H1 (cell line): ENCODE data around the gene SLC1A7. TPM values are rescaled to one million over a fixed set of nuclear protein-coding genes. Genes with fewer than 3 reads are reported as not detected.

Experiments used
- CTCF ChIA-PET: fragments of 300-600 bp; sonication (Branson Sonifier 250); formaldehyde crosslinking; loops from one replicate; lab custom pipeline; 2021; ENCODE audit not compliant: partially characterized antibody; lab: Charles Lee
- POLR2A ChIA-PET: fragments of 300-600 bp; sonication (Branson Sonifier 250); formaldehyde crosslinking; loops from one replicate; lab custom pipeline; 2021; ENCODE audit warnings: inconsistent platforms; ENCODE audit not compliant: partially characterized antibody; lab: Charles Lee
- DNase-seq, 2 experiments: peaks; one replicate each; pipeline versions ENCODE4 v3.0.0 to v3.0.0-alpha.2; 2010 to 2022; ENCODE audit warnings: low spot score in 2 of 2, low read depth in 1 of 2, mixed read lengths in 1 of 2
- FAIRE-seq: peaks from 2 replicates; lab custom pipeline; 2011; peaks lifted over from hg19 to GRCh38; lab: Jason Lieb, UNC
- H2AFZ ChIP-seq: 2 replicates; pipeline ENCODE4 v1.8.1; 2012; ENCODE audit warnings: low read length, inconsistent platforms
- H2AK5ac ChIP-seq: 2 replicates; pipeline ENCODE4 v1.6.1; 2013; ENCODE audit warnings: low read depth, low read length
- H2BK120ac ChIP-seq: replicated peaks from 2 replicates; pipeline ENCODE3; 2013; ENCODE audit warnings: low read depth, low read length, inconsistent platforms
- H2BK12ac ChIP-seq: 2 replicates; pipeline ENCODE4 v1.6.1; 2013; ENCODE audit warnings: low read depth, low read length
- H2BK15ac ChIP-seq: 2 replicates; pipeline ENCODE4 v1.6.1; 2013; ENCODE audit warnings: low read length
- H2BK20ac ChIP-seq: 2 replicates; pipeline ENCODE4 v1.6.1; 2013; ENCODE audit warnings: low read length
- H2BK5ac ChIP-seq: 2 replicates; pipeline ENCODE4 v1.6.1; 2013; ENCODE audit warnings: low read depth, low read length
- H3K14ac ChIP-seq: 2 replicates; pipeline ENCODE4 v1.6.1; 2013; ENCODE audit warnings: inconsistent platforms; ENCODE audit not compliant: insufficient read length
- H3K18ac ChIP-seq: 2 replicates; pipeline ENCODE4 v1.6.1; 2013; ENCODE audit warnings: low read length; ENCODE audit errors: extremely low read depth
- H3K23ac ChIP-seq: 2 replicates; pipeline ENCODE4 v1.6.1; 2013; ENCODE audit warnings: inconsistent platforms; ENCODE audit not compliant: insufficient read length
- H3K23me2 ChIP-seq: 2 replicates; pipeline ENCODE4 v1.6.1; 2013; ENCODE audit warnings: low read depth, low read length
- H3K27ac ChIP-seq: 2 replicates; pipeline ENCODE4 v1.6.1; 2011; ENCODE audit warnings: low read depth, low read length, inconsistent platforms
- H3K27me3 ChIP-seq, 4 experiments: replicated peaks in 1 of 4; 1 replicate in 1 of 4; 2 replicates in 3 of 4; pipeline versions ENCODE4 v1.6.1 to v1.8.1; 2011 to 2013; ENCODE audit warnings: low read length in 3 of 4, mild to moderate bottlenecking in 3 of 4, inconsistent platforms in 2 of 4, mixed read lengths in 2 of 4, moderate library complexity in 1 of 4; ENCODE audit not compliant: control insufficient read depth in 3 of 4, insufficient read depth in 3 of 4; ENCODE audit errors: extremely low read depth in 1 of 4
- H3K36me3 ChIP-seq, 4 experiments: 2 replicates each; pipeline versions ENCODE4 v1.6.1 to v1.8.1; 2011 to 2013; ENCODE audit warnings: mild to moderate bottlenecking in 4 of 4, low read length in 3 of 4, moderate library complexity in 2 of 4, control low read depth in 1 of 4, inconsistent platforms in 1 of 4; ENCODE audit not compliant: insufficient read depth in 4 of 4, control insufficient read depth in 2 of 4
- H3K4ac ChIP-seq: replicated peaks from 2 replicates; pipeline ENCODE3; 2013; ENCODE audit warnings: low read length, low read depth, mixed read lengths, inconsistent platforms; ENCODE audit not compliant: insufficient read length
- H3K4me1 ChIP-seq, 4 experiments: replicated peaks in 1 of 4; 1 replicate in 1 of 4; 2 replicates in 3 of 4; pipeline versions ENCODE4 v1.6.1 to v1.8.1; 2011 to 2013; ENCODE audit warnings: low read length in 3 of 4, inconsistent platforms in 2 of 4, mixed read lengths in 1 of 4; ENCODE audit not compliant: insufficient read depth in 4 of 4, control insufficient read depth in 3 of 4
- H3K4me2 ChIP-seq, 2 experiments: 2 replicates each; pipeline versions ENCODE4 v1.6.1 to v1.8.1; 2011 to 2013; ENCODE audit warnings: low read depth in 2 of 2, low read length in 2 of 2, control low read depth in 1 of 2, inconsistent platforms in 1 of 2, mild to moderate bottlenecking in 1 of 2; ENCODE audit not compliant: insufficient read depth in 1 of 2
- H3K4me3 ChIP-seq, 4 experiments: fragments of 200-600, 300-600 bp in 1 of 4; sonication (generic), shearing (Covaris generic), sonication (Bioruptor Twin) in 1 of 4; 2 replicates each; pipeline versions ENCODE4 v1.5.1 to v1.8.1; 2011 to 2016; ENCODE audit warnings: low read length in 4 of 4, low read depth in 3 of 4, control low read depth in 2 of 4, inconsistent platforms in 2 of 4, mild to moderate bottlenecking in 2 of 4, mixed read lengths in 1 of 4, moderate library complexity in 1 of 4; ENCODE audit not compliant: insufficient read depth in 2 of 4; ENCODE audit errors: extremely low read depth in 1 of 4
- H3K56ac ChIP-seq: replicated peaks from 2 replicates; pipeline ENCODE3; 2013; ENCODE audit warnings: low read depth, mild to moderate bottlenecking, mixed read lengths, low read length, inconsistent platforms; ENCODE audit not compliant: insufficient read length
- H3K79me1 ChIP-seq: 2 replicates; pipeline ENCODE4 v1.6.1; 2013; ENCODE audit warnings: low read depth, low read length, control low read depth
- H3K79me2 ChIP-seq, 2 experiments: 2 replicates each; pipeline versions ENCODE4 v1.6.1 to v1.8.1; 2012 to 2013; ENCODE audit warnings: low read length in 2 of 2, mild to moderate bottlenecking in 2 of 2, inconsistent platforms in 1 of 2; ENCODE audit not compliant: insufficient read depth in 2 of 2, control insufficient read depth in 1 of 2
- H3K9ac ChIP-seq, 4 experiments: replicated peaks in 1 of 4; 1 replicate in 1 of 4; 2 replicates in 3 of 4; pipeline versions ENCODE4 v1.6.1 to v1.8.1; 2011 to 2013; ENCODE audit warnings: low read depth in 3 of 4, low read length in 3 of 4, control low read depth in 2 of 4, mild to moderate bottlenecking in 2 of 4, moderate library complexity in 2 of 4, inconsistent platforms in 1 of 4; ENCODE audit errors: extremely low read depth in 1 of 4
- H3K9me3 ChIP-seq, 2 experiments: 2 replicates each; pipeline versions ENCODE4 v1.6.1 to v1.8.1; 2012 to 2013; ENCODE audit warnings: mild to moderate bottlenecking in 2 of 2, moderate library complexity in 2 of 2, control low read depth in 1 of 2, inconsistent platforms in 1 of 2, low read depth in 1 of 2, low read length in 1 of 2, mixed read lengths in 1 of 2; ENCODE audit not compliant: insufficient read depth in 2 of 2
- H4K20me1 ChIP-seq, 2 experiments: replicated peaks in 1 of 2; 2 replicates each; pipeline versions ENCODE3 to v1.8.1; 2011 to 2013; ENCODE audit warnings: inconsistent platforms in 2 of 2, low read length in 2 of 2, mild to moderate bottlenecking in 1 of 2; ENCODE audit not compliant: insufficient read depth in 2 of 2, control insufficient read depth in 1 of 2
- H4K5ac ChIP-seq: 2 replicates; pipeline ENCODE4 v1.6.1; 2013; ENCODE audit warnings: low read length, low read depth, mixed read lengths, inconsistent platforms; ENCODE audit not compliant: insufficient read length
- H4K8ac ChIP-seq: 2 replicates; pipeline ENCODE4 v1.8.0; 2013; ENCODE audit warnings: mild to moderate bottlenecking, moderate library complexity, low read length, inconsistent platforms; ENCODE audit not compliant: insufficient read depth; ENCODE audit errors: extremely low read depth
- H4K91ac ChIP-seq: replicated peaks from 2 replicates; pipeline ENCODE3; 2013; ENCODE audit warnings: low read length, mixed read lengths, inconsistent platforms; ENCODE audit not compliant: insufficient read length
- KDM1A ChIP-seq: fragments of 200-600, 300-600 bp; sonication (generic); IDR thresholded peaks from 2 replicates; pipeline ENCODE4 v1.7.1; 2016; ENCODE audit warnings: mild to moderate bottlenecking, low read length, borderline replicate concordance
- WGBS, 2 experiments: shearing (Covaris generic) in 1 of 2; methylation state at CpG; one replicate each; pipeline versions ENCODE4 v1.1.6 to v1.1.7; 2013 to 2015; ENCODE audit warnings: low lambda C conversion rate in 2 of 2, mixed read lengths in 2 of 2, inconsistent platforms in 1 of 2, low coverage in 1 of 2, missing lambda C conversion rate in 1 of 2; ENCODE audit not compliant: insufficient replicate concordance in 2 of 2, insufficient coverage in 1 of 2, insufficient read length in 1 of 2; ENCODE audit errors: extremely low coverage in 1 of 2, missing lambda C conversion rate in 1 of 2; 5-methylcytosine and 5-hydroxymethylcytosine counted together
- polyA plus RNA-seq, 7 experiments: library from polyadenylated mRNA; depleted of rRNA in 3 of 7; stranded (reverse) in 5 of 7; unstranded in 2 of 7; fragments of >200 nt in 5 of 7; fragments of 200-250 nt in 2 of 7; gene quantifications; 1 replicate in 5 of 7; 2 replicates in 1 of 7; 4 replicates in 1 of 7; pipeline versions ENCODE4 v1.2.1 to v1.2.3, GENCODE V29; 2011 to 2013; ENCODE audit warnings: missing spikeins in 2 of 7, mixed read lengths in 2 of 7
- total RNA-seq: library from RNA; stranded (reverse); fragmentation: NEBNext Ultra II Directional; extraction: Animal tissue kit (Norgen Biotek cat#: 25700); gene quantifications from 2 replicates; pipeline ENCODE4 v1.2.1, GENCODE V29; 2021
- TF ChIP-seq, protein P1 (sequence below): IDR thresholded peaks from 2 replicates; pipeline ENCODE4 v1.6.1; 2012; ENCODE audit warnings: low read length, inconsistent platforms

Gene SLC1A7
- total and polyA plus RNA-seq, 2 of the 8 experiments (the other 6 are each of a cell fraction or from before 2014, with no cell fraction given) = not detected

DNA sequence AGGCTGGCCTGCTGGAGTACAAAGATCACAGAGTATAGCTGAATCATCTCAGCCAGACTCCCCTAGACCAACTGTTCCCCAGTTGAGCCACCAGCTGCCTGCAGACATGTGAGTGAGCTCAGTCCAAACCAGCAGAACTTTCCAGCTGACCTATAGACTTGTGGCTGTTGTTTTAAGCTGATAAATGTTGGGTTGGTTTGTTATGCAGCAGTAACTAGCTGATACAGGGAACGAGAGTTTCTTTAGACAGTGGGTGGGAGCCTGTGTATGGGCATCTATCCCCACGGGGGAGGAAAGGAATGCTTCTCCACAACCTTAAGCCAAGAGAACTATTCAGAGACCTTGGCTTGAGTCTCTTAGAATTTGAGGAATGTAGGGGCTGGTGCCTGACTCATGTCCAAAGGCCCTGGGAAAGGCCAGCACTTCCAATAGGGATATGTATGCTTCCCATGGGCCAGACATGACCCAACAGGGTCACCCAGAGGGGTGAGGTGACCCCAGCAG lies 30.1 kb downstream of the SLC1A7 start:
- Histone ChIP-seq H2BK20ac (no peak overlapping the region), H3K4me3 (no peak overlapping the region), H4K91ac (no peak overlapping the region), H2BK15ac (no peak overlapping the region), H4K20me1 (no peaks in the 10 kb centered on the region)
- CTCF ChIA-PET = interaction anchor here (1.0 to 2.9 kb wide), 6 partner anchors 9 to 74 kb away, joined by 3 to 11 read pairs (median 4); no protein-coding TSS in a partner anchor
- peak; percentile 73; the same call in 1 of the 2 replicates for TF ChIP-seq KDM1A
- TF ChIP-seq, protein P1, sequence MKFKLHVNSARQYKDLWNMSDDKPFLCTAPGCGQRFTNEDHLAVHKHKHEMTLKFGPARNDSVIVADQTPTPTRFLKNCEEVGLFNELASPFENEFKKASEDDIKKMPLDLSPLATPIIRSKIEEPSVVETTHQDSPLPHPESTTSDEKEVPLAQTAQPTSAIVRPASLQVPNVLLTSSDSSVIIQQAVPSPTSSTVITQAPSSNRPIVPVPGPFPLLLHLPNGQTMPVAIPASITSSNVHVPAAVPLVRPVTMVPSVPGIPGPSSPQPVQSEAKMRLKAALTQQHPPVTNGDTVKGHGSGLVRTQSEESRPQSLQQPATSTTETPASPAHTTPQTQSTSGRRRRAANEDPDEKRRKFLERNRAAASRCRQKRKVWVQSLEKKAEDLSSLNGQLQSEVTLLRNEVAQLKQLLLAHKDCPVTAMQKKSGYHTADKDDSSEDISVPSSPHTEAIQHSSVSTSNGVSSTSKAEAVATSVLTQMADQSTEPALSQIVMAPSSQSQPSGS = no peak
- TF ChIP-seq, all 59 proteins: peak for 1
- no peak overlapping the region for H2BK120ac ChIP-seq
- H2AK5ac ChIP-seq = no peak overlapping the region
- no peaks in the 10 kb centered on the region for H3K79me1 ChIP-seq
- no peak overlapping the region for H3K23ac ChIP-seq
- peaks cover 0 to 4% of the 10 kb centered on the region in 2 experiments; a peak in 2 of 4 replicates for H3K9me3 ChIP-seq
- H2AFZ ChIP-seq = no peak overlapping the region
- DNase-seq = no peak
- WGBS, 2 experiments = 90% methylated on average over 2 of the region's 2 CpGs; no CpG with 5 or more reads in 1 of the 2 experiments
- no peak for FAIRE-seq
- no peak overlapping the region for H3K4ac ChIP-seq
- H3K27ac ChIP-seq = no peak overlapping the region
- H3K14ac ChIP-seq = no peak overlapping the region
- no peak overlapping the region for H3K56ac ChIP-seq
- no peak overlapping the region for H4K8ac ChIP-seq
- no peaks in the 10 kb centered on the region for H3K23me2 ChIP-seq
- H3K9ac ChIP-seq = no peak overlapping the region
- H3K4me2 ChIP-seq = no peak overlapping the region
- no peak overlapping the region for H4K5ac ChIP-seq
- H3K36me3 ChIP-seq = no peaks in the 10 kb centered on the region
- peaks cover 0 to 19% (median 7%) of the 10 kb centered on the region in 4 experiments; a peak in 5 of 7 replicates for H3K4me1 ChIP-seq
- no peak overlapping the region for H2BK12ac ChIP-seq
- H3K79me2 ChIP-seq = no peaks in the 10 kb centered on the region
- no peak overlapping the region for H2BK5ac ChIP-seq
- H3K18ac ChIP-seq = no peak overlapping the region
- POLR2A ChIA-PET = no interaction called here
- peaks cover 0 to 3% (median 0%) of the 10 kb centered on the region in 4 experiments; a peak in 1 of 7 replicates for H3K27me3 ChIP-seq
